NCI-H1048 (cell line): ENCODE measurements around the gene ASL.
"Not testable (repeated sequence)": the region's sequence is repeated elsewhere in the genome, so short reads cannot be mapped to it uniquely, and the experiment has no call there.

ENCODE experiments used
- DNase-seq: peaks from one replicate; lab custom pipeline; 2025; lab: John Stamatoyannopoulos, UW

The ASL gene

DNA sequence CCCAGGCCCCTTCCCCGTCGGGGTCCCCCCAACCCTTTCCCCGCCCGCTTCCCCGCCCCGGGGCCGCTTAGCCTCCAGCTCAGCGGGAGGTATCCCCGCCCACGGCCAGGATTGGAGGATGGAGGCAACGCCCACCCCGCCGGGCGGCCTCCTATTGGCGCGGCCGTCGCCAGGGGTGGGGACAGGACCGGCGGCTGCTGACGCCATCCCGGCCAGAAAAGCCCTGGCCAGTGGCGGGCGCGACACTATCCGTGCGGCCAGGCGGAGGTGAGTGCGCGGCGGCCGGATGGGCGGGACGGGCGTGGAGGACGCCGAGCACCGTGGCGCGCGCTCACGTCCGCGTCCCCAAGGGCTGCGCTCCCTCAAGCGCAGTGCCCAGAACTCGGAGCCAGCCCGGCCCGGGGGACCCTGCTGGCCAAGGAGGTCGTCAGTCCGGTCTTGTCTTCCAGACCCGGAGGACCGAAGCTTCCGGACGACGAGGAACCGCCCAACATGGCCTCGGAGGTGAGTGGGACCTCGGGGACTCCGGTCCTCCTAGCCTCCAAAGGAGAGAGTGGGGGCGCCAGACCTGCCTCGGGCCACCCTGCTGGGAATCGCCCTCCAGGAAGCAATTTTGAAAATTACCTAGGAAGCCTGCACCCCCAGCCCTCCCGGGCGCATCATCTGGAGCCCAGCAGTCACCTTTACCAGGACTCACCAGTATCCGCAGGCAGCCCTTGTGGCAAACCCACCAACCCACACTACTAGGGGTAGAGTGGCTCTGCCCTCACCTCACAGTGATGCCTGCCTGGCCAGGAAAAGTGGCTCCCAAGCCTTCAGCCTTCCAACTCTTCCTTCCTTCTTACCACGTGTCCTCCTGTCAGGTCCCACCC lies at the start of gene ASL:
TSS of gene ASL (plus strand) at position 230 of the 872 bp plus-strand sequence. CDS start at position 493, 263 bp downstream.
- peak; percentile 73 for DNase-seq

DNA sequence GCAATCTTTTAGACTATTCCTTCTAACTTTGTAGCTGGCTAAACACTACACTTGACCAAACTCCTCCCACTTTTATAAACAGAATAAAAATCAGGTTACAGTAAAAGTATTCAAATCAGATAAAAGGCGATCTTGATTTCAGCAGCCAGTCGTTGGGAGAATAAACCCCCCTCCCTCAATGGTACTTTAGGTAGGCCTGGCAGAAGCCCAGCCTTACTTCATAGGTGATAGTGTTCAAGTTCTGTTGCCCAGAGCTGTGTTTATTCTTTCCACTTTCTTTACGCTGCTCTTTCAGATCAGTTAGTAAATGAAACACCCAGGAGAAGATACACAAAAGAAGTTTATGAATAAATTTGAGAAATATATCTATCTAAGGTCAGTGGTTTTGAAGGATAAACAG lies 47.3 kb upstream of the ASL start:
- not testable (repeated sequence) for DNase-seq

DNA sequence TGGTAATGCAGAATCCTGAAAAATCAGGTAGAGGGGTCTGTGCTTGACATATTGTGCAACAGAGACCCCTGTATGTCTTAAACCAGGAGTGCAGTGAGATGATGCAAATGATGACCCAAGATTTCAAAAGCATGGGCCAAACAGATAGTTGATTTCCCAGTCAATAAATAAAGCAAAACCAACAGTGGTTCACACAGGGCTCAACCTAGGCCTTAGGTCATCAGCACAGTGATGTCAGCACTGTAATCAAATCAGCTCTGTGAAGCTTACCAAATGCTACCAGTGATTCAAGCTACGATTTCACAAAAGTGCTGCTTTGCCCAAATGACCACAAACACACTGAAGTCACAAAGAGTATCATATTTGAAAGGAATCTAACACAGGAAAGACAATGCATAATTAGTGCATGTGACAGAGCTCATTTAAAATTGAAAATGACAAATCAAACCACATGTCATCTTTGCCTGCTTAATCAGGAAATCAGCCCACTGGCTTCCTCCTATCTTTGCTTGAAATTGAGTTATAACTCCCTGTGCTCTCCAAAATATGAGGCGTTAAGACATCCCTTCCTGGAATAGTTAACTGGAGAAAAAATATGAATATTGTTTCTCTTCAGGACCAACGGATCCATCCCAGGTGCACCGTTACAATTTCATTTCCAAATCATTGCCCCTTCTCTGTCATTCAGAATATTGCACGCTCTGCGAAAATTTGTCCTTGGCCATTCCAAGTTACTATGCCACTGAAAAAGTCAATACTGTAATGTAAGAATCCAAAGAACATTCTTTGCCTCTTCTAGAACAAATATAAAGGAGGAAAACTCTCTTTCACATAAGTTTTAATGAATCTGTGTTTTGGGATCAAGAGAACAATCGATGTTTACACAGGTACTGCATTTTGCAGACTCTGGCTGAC lies 41.9 kb upstream of the ASL start:
- no peak for DNase-seq

DNA sequence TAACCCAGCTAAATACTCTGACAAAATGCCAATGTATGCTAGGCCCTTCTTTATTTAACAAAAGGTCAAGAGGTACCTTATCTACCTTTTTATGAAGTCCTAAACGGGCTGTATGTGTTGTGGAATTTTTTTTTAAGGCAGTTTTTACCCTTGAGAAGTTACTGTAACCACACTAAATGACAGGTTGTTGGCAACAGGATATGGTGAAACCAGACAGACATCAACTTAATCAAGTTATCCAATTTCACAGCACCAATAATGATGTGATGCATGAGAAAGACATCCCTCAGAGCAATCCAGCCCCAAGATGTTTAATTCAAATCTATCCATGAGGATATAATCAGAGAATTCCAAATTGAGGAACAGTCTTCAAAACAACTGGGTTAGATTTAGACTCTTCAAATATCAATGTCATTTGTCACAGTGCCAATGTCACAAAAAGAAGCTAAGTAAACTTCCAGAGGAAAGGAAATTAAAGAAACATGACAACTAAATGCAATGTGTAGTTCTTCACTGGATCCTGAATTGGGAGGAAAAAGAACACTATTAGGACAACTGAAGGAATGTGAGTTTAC lies 41.1 kb upstream of the ASL start:
- not testable (repeated sequence) for DNase-seq

- DNase-seq, result no peak
Measured at GRCh38 chr7:66036382-66036781, 39.2 kb upstream of the ASL start.

GRCh38 chr7:66036788-66037187 lies 38.8 kb upstream of the ASL start:
- no peak for DNase-seq

DNA sequence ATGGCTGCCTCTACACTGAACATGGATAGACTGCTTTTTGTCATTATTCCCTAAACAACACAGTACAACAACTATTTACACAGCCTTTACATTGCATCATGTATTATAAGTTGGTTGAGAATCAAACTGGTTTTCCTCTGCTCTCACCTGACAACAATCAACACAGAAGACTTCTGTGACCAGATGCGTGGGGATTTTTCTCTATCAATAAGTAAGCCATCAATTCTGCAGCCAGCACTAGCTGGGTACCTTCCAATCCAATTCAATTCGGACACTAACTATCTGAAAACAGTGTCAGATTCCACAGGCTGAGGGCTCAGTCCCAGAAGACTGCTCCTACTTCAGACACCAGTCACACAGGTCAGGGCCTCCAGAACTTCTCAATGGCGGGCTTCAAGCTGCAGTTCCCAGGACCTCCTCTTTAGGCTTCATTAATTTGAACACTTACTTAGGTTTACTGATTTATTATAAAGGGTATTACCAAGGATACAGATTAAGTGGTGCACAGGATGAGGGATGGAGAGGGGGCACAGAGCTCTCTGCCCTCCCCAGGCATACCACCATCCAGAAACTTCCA lies 36.4 kb upstream of the ASL start:
- DNase-seq, result no peak

DNA sequence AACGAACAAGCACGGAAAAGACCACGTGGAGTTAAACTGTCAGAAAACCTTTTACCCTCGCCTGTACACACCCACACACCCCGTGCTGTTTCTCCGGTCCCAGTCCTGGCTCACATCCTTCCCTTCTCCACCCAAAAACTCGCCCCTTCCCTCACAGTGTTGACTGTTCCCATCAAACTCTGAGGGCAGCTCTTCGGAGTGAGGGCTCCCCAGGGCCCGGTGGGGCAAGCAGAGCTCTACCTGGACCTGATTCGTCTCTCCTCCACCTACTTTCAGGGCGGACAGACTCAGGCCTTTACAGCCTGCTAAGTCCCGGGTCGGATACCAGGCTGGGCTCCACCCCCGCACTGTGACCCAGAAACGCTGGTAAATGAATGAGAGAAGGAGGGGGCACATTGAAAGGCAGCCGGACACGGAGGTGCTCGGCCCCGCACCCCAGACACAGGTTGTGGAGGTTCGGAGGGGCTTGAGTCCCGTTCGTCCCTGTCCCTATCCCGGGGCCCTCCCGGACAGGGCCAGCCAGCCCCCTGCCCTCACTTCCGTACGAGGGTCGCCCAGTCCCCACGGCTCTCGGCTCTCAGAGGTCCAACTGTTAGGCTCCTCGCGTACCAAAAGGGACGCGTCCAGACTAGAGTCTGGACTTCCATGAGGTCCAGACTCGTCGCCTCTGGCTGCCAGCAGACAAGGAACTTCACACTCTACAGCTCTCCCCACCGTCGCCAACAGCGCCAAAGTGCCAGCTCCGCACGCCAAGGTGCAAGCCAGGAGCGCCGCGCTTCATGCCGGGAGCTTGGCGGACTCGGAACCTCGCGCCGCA lies 31.7 kb upstream of the ASL start:
- no peak for DNase-seq

DNA sequence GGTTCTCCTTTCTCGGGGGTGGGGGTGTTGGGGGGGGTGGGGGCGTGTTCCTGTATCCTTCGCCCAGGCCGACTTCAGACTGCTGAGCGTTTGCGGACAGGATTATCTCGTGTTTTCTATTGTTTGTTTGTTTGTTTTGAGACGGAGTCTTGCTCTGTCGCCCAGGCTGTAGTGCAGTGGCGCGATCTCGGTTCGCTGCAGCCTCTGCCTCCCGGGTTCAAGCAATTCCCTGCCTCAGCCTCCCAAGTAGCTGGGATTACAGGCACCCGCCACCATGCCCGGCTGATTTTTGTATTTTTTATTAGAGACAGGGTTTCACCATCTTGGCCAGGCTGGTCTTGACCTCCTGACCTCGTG lies 31.1 kb upstream of the ASL start:
- not testable (repeated sequence) for DNase-seq

- no peak for DNase-seq
Measured at GRCh38 chr7:66047426-66047825, 28.2 kb upstream of the ASL start.

GRCh38 chr7:66049886-66050285 lies 25.7 kb upstream of the ASL start:
- not testable (repeated sequence) for DNase-seq

GRCh38 chr7:66050337-66050957 lies 25.2 kb upstream of the ASL start:
- DNase-seq, result no peak

DNA sequence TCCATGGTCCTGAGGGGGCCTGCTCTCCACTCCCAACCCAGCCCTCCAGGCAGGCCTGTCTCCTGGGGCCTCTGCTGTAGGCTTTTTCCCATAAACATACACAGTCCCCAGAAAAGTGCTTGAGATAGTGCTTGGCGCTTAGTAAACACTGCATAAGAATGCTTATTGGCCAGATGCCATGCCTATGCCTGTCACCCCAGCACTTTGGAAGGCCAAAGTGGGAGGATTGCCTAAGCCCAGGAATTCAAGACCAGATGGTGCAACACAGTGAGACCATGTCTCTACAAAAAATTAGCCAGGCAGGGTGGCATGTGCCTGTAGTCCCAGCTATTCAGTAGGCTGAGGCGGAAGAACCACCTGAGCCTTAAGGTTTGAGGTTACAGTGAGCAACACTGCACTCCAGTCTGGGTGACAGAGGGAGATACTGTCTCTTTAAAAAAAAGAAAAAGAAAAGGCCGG lies 24.6 kb upstream of the ASL start:
- no peak for DNase-seq

- DNase-seq, result no peak
Measured at GRCh38 chr7:66052447-66052846, 23.2 kb upstream of the ASL start.

- no peak for DNase-seq
Measured at GRCh38 chr7:66054063-66054462, 21.6 kb upstream of the ASL start.

DNA sequence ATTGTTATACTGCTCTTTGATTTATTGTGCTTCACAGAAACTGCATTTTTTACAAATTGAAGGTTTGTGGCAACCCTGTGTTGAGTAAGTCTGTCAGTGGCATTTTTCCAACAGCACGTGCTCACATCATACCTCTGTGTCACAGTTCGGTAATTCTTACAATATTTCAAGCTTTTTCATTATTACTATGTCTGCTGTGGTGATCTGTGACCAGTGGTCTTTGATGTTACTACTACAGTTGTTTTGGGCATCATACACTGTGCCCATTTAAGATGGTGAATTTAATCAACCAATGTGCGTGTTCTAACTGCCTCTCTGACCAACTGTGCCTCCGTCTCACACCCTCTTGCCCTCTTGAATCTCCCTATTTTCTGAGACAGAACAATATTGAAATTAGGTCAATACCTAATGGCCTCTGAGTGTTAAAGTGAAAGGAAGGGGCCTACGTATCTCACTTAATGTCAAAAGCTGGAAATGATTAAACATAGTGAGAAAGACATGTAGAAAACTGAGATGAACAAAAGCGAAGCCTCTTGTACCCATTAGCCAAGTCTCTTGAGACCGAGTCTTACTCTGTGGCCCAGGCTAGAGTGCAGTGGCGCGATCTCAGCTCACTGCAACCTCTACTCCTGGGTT lies 20.2 kb upstream of the ASL start:
- no peak for DNase-seq

DNA sequence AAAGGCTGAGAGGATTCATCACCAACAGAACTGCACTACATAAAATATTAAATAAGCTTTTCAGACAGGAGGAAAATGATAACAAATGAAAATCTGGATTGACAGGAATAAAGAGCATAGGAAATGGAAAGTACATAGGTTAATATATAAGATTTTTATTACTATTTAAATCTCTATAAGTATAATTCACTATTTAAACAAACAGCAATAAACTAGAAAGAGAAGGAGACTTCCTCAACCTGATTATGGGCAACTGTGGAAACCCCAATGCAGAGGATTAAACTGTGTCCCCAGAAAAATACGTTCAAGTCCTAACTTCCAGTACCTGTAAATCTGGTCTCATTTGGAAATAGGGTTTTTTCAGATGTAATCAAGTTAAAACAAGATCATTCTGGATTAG lies 14.8 kb upstream of the ASL start:
- no peak for DNase-seq

DNA sequence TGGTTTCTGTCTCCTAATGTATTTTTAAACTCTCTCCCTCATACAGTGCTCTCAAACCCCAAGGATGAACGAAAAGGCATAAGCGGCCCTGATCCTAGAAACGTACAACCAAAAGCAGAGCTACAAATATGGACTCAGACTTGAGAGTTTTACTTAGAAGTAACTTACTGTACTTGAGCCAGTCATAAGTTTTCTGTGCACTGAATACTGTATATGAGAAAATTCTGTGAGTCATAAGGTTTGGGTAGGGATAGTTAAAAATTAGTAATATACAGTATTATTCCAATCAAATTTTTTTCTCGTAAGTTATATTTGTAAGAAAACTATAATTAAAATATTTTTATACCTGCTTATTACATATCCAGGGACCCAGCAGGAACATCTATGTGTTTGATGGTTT lies 5.9 kb upstream of the ASL start:
- no peak for DNase-seq

DNA sequence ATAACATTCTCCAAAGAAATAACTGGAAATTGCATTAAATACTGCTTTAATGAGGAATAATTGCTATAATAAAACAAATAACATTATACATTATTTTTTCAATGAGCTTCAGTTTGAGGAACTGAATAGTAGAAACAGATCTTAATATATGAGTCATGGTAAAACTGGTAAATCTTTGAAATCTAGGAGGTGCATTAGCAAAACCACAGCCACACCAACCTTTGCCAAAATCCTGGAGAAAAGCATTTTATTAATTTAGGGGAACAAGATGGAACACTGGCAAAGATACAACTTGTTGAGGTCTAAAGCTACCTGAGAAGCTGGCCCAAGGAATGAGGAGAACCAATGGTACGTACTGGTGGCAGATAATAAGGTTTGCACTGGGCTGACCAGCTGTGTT lies 5.4 kb upstream of the ASL start:
- no peak for DNase-seq

- DNase-seq, result not testable (repeated sequence)
Measured at GRCh38 chr7:66072208-66072607, 3.4 kb upstream of the ASL start.
